DOHH2 (cell line): Measurements from ENCODE around the gene RRP12.

Source experiments
- CTCF ChIP-seq: fragments of 200-600 bp; sonication (generic); IDR thresholded peaks from one replicate; pipeline ENCODE4 v1.5.1; 2014; ENCODE audit warnings: antibody characterized with exemption, mild to moderate bottlenecking, low read depth, low read length; ENCODE audit not compliant: poor library complexity, severe bottlenecking
- EZH2phosphoT487 ChIP-seq: fragments of 200-600 bp; sonication (generic); IDR thresholded peaks from 2 replicates; pipeline ENCODE4 v1.6.1; 2017; ENCODE audit warnings: borderline replicate concordance, mild to moderate bottlenecking, antibody characterized with exemption, low read length, moderate library complexity, mixed read lengths

- no peak for TF ChIP-seq CTCF
- TF ChIP-seq EZH2phosphoT487: no peak
Measured at GRCh38 chr10:97434055-97434454, 32.9 kb upstream of the RRP12 start.
